ENCODE results near the gene RPRD1A. TPM values are rescaled to one million over a fixed set of nuclear protein-coding genes. Genes with fewer than 3 reads are reported as not detected.
"Not testable (repeated sequence)": the region's sequence is repeated elsewhere in the genome, so short reads cannot be mapped to it uniquely, and the experiment has no call there.

RPRD1A gene
- 100 to 1,000 TPM in 2 of 4 donors, 10 to 100 TPM in 2; 81.4 to 103 (median 92.4) TPM for total RNA-seq

GRCh38 chr18:36067055-36067957 lies at the start of gene RPRD1A:
Gene RPRD1A, minus strand, starts transcription at chr18:36067559. Its CDS starts 155 bp downstream, at chr18:36067404.
- H3K4me3 ChIP-seq, result peak within 1 kb of the TSS; percentile 79 to 91
- H3K4me1 ChIP-seq, result peaks cover 0 to 38% (median 4%) of the 10 kb centered on the region in 3 donors
- peak in 1 of 4 experiments; percentile 6 for TF ChIP-seq CTCF (IDR thresholded peaks at IDR 0.05)
- TF ChIP-seq POLR2AphosphoS5 (IDR thresholded peaks at IDR 0.05), result no peak
- TF ChIP-seq POLR2A (IDR thresholded peaks at IDR 0.05), result peak; percentile 40 to 56
- peak within 1 kb of the TSS; percentile 64 to 94 (median 88) for H3K27ac ChIP-seq
- H3K9me3 ChIP-seq, result no peaks in the 10 kb centered on the region
- H3K27me3 ChIP-seq, result no peaks in the 10 kb centered on the region
- H3K36me3 ChIP-seq, result no peaks in the 10 kb centered on the region
- 8 to 11% methylated on average over 1 to 2 of the region's 66 CpGs for WGBS, 2 donors (ENCODE audit: low coverage in 1 of 2)
- ATAC-seq, result peak; percentile 97

GRCh38 chr18:36116771-36117170 lies 49.4 kb upstream of the RPRD1A start:
- 33 to 93% methylated on average over 1 to 3 of the region's 11 CpGs for WGBS, 2 donors (ENCODE audit: low coverage in 1 of 2)
- H3K27me3 ChIP-seq, H3K4me3 ChIP-seq, H3K9me3 ChIP-seq, H3K4me1 ChIP-seq, ATAC-seq, H3K27ac ChIP-seq: not testable (repeated sequence)
- peaks cover 0 to 96% of the 10 kb centered on the region in 2 donors for H3K36me3 ChIP-seq

GRCh38 chr18:36114738-36115137 lies 47.4 kb upstream of the RPRD1A start:
- Histone ChIP-seq H3K27ac (no peak overlapping the region), H3K27me3 (no peaks in the 10 kb centered on the region), H3K4me1 (no peaks in the 10 kb centered on the region), H3K9me3 (no peaks in the 10 kb centered on the region), H3K4me3 (no peak overlapping the region), H3K36me3 (peaks cover 0 to 96% of the 10 kb centered on the region in 2 donors)
- 73 to 81% methylated on average over 1 of the region's 1 CpG for whole genome bisulfite sequencing, 2 donors (ENCODE audit: low coverage in 1 of 2)
- no peak for ATAC-seq
- TF ChIP-seq CTCF (IDR thresholded peaks at IDR 0.05) (no peak), EP300 (IDR thresholded peaks at IDR 0.05) (no peak), POLR2A (IDR thresholded peaks at IDR 0.05) (no peak), POLR2AphosphoS5 (IDR thresholded peaks at IDR 0.05) (no peak)

- no peaks in the 10 kb centered on the region for H3K4me1 ChIP-seq
- no peak overlapping the region for H3K4me3 ChIP-seq
- no peak overlapping the region for H3K27ac ChIP-seq
- 76 to 93% methylated on average over 4 of the region's 4 CpGs for WGBS, 2 donors (ENCODE audit: low coverage in 1 of 2)
- TF ChIP-seq EP300 (IDR thresholded peaks at IDR 0.05) (no peak), CTCF (IDR thresholded peaks at IDR 0.05) (no peak), POLR2A (IDR thresholded peaks at IDR 0.05) (no peak), POLR2AphosphoS5 (IDR thresholded peaks at IDR 0.05) (no peak)
- H3K36me3 ChIP-seq, result peaks cover 0 to 96% of the 10 kb centered on the region in 2 donors
- ATAC-seq, result no peak
- no peaks in the 10 kb centered on the region for H3K9me3 ChIP-seq
- H3K27me3 ChIP-seq, result no peaks in the 10 kb centered on the region
Observed at GRCh38 chr18:36114251-36114650, 46.9 kb upstream of the RPRD1A start.

- Histone ChIP-seq H3K27me3 (no peaks in the 10 kb centered on the region), H3K36me3 (peaks cover 0 to 86% of the 10 kb centered on the region in 2 donors), H3K4me1 (no peaks in the 10 kb centered on the region), H3K9me3 (no peaks in the 10 kb centered on the region), H3K4me3 (no peak overlapping the region), H3K27ac (no peak overlapping the region)
- ATAC-seq, result no peak
- TF ChIP-seq POLR2AphosphoS5 (IDR thresholded peaks at IDR 0.05) (no peak), CTCF (IDR thresholded peaks at IDR 0.05) (no peak), POLR2A (IDR thresholded peaks at IDR 0.05) (no peak), EP300 (IDR thresholded peaks at IDR 0.05) (no peak)
Observed at GRCh38 chr18:36112302-36112701, 44.9 kb upstream of the RPRD1A start.
